ENCODE data around the gene ATXN1. TPM values are rescaled to one million over a fixed set of nuclear protein-coding genes. Genes with fewer than 3 reads are reported as not detected.

Gene ATXN1
- polyA plus RNA-seq, 2 of the 4 experiments (the other 2 are of a cell fraction), result 2.9 to 8.3 TPM

DNA sequence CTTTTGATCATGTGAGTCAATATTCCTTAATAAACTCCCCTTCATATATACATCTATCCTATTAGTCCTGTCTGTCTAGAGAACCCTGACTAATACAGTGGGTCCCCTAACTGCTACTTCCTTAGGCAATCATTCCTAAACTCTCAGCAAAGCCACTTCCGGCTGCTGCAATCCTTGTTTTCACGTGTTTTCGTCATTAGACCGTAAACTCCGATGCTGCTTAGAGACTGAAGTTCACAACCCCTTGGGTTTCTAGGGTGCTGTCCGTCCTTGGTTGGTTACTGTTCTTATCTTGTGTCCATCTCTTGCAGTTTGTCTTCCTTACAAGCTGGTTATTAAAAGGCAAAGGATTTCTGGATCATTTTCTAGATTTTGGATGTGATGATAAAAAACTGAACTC, 416.5 kb downstream of the ATXN1 start (continued):
- TF ChIP-seq, protein P1, sequence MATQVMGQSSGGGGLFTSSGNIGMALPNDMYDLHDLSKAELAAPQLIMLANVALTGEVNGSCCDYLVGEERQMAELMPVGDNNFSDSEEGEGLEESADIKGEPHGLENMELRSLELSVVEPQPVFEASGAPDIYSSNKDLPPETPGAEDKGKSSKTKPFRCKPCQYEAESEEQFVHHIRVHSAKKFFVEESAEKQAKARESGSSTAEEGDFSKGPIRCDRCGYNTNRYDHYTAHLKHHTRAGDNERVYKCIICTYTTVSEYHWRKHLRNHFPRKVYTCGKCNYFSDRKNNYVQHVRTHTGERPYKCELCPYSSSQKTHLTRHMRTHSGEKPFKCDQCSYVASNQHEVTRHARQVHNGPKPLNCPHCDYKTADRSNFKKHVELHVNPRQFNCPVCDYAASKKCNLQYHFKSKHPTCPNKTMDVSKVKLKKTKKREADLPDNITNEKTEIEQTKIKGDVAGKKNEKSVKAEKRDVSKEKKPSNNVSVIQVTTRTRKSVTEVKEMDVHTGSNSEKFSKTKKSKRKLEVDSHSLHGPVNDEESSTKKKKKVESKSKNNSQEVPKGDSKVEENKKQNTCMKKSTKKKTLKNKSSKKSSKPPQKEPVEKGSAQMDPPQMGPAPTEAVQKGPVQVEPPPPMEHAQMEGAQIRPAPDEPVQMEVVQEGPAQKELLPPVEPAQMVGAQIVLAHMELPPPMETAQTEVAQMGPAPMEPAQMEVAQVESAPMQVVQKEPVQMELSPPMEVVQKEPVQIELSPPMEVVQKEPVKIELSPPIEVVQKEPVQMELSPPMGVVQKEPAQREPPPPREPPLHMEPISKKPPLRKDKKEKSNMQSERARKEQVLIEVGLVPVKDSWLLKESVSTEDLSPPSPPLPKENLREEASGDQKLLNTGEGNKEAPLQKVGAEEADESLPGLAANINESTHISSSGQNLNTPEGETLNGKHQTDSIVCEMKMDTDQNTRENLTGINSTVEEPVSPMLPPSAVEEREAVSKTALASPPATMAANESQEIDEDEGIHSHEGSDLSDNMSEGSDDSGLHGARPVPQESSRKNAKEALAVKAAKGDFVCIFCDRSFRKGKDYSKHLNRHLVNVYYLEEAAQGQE (IDR thresholded peaks at IDR 0.05), result no peak
- no peak for TF ChIP-seq ZSCAN20 (CRISPR knock-in tag; IDR thresholded peaks at IDR 0.05)
- TF ChIP-seq POLR2AphosphoS2 (conservative IDR thresholded peaks at IDR 0.05; ENCODE audit: low read length), result no peak
- TF ChIP-seq, protein P2, sequence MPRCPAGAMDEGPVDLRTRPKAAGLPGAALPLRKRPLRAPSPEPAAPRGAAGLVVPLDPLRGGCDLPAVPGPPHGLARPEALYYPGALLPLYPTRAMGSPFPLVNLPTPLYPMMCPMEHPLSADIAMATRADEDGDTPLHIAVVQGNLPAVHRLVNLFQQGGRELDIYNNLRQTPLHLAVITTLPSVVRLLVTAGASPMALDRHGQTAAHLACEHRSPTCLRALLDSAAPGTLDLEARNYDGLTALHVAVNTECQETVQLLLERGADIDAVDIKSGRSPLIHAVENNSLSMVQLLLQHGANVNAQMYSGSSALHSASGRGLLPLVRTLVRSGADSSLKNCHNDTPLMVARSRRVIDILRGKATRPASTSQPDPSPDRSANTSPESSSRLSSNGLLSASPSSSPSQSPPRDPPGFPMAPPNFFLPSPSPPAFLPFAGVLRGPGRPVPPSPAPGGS (IDR thresholded peaks at IDR 0.05), result no peak
- no peak for TF ChIP-seq KDM5A (IDR thresholded peaks at IDR 0.05)
- no peak for TF ChIP-seq FOSL2 (IDR thresholded peaks at IDR 0.05)
- TF ChIP-seq FOSL2 (CRISPR knock-in tag; IDR thresholded peaks at IDR 0.05), result no peak

DNA sequence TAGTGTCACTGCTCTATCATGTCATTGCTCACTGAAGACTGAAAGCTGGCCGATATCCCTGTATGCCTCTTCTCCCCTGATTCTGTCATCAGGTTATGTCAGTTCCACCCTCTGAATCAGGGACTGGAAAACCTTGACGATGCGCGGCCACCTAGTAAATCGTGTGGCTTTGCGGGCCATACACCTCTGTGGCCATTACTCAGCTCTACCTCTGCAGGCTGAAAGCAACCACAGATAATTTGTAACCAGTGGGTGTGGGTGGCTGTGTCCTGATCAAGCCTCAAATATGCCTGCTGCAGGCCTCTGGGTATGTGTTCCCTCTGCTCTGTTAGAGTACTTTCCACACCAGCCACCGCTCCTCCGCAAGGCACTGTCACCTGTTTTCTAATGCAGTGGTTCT, 417.7 kb downstream of the ATXN1 start:
- FAIRE-seq (no peak), DNase-seq (ENCODE audit: low read depth in 1 of 2, low spot score in 1 of 2) (no peak), ATAC-seq (no peak)
- H3K4me3 ChIP-seq, result no peak overlapping the region
- no peak for TF ChIP-seq FOXS1 (CRISPR knock-in tag; IDR thresholded peaks at IDR 0.05)
- TF ChIP-seq, protein P3, sequence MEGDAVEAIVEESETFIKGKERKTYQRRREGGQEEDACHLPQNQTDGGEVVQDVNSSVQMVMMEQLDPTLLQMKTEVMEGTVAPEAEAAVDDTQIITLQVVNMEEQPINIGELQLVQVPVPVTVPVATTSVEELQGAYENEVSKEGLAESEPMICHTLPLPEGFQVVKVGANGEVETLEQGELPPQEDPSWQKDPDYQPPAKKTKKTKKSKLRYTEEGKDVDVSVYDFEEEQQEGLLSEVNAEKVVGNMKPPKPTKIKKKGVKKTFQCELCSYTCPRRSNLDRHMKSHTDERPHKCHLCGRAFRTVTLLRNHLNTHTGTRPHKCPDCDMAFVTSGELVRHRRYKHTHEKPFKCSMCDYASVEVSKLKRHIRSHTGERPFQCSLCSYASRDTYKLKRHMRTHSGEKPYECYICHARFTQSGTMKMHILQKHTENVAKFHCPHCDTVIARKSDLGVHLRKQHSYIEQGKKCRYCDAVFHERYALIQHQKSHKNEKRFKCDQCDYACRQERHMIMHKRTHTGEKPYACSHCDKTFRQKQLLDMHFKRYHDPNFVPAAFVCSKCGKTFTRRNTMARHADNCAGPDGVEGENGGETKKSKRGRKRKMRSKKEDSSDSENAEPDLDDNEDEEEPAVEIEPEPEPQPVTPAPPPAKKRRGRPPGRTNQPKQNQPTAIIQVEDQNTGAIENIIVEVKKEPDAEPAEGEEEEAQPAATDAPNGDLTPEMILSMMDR (IDR thresholded peaks at IDR 0.05), result no peak
- no peak for TF ChIP-seq NR3C1 (IDR thresholded peaks at IDR 0.05)
- no peak for TF ChIP-seq SMC3 (IDR thresholded peaks at IDR 0.05)
- TF ChIP-seq POLR2AphosphoS2 (conservative IDR thresholded peaks at IDR 0.05; ENCODE audit: low read length), result no peak
- TF ChIP-seq, protein P4, sequence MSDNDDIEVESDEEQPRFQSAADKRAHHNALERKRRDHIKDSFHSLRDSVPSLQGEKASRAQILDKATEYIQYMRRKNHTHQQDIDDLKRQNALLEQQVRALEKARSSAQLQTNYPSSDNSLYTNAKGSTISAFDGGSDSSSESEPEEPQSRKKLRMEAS (IDR thresholded peaks at IDR 0.05), result no peak
- TF ChIP-seq, protein P1 (IDR thresholded peaks at IDR 0.05), result no peak
- TF ChIP-seq TFCP2L1 (CRISPR knock-in tag; IDR thresholded peaks at IDR 0.05), result no peak
- TF ChIP-seq KDM1A (IDR thresholded peaks at IDR 0.05; ENCODE audit: low read depth), result no peak
- no peak for TF ChIP-seq JUNB (IDR thresholded peaks at IDR 0.05)
- no peak for TF ChIP-seq BHLHE40 (IDR thresholded peaks at IDR 0.05; ENCODE audit: low read depth, low read length)
- TF ChIP-seq MYC (IDR thresholded peaks at IDR 0.05; ENCODE audit: borderline replicate concordance, low read length), result no peak
- TF ChIP-seq EHMT2 (IDR thresholded peaks at IDR 0.05; ENCODE audit: low read depth), result no peak
- H3K9me3 ChIP-seq, result no peaks in the 10 kb centered on the region
- H3K4me1 ChIP-seq, result peaks cover 33% of the 10 kb centered on the region
- CTCF ChIA-PET, result no interaction called here
- H3K27ac ChIP-seq, result peak overlapping the region in 1 of 2 experiments; percentile 41; a peak in 1 of 6 replicates
- H3K4me2 ChIP-seq, result no peak overlapping the region
- WGBS (ENCODE audit: missing lambda C conversion rate), result 93% methylated on average over 8 of the region's 8 CpGs
- POLR2A ChIA-PET, result no interaction called here
